ENCODE results near the gene ZNF775.

DNA sequence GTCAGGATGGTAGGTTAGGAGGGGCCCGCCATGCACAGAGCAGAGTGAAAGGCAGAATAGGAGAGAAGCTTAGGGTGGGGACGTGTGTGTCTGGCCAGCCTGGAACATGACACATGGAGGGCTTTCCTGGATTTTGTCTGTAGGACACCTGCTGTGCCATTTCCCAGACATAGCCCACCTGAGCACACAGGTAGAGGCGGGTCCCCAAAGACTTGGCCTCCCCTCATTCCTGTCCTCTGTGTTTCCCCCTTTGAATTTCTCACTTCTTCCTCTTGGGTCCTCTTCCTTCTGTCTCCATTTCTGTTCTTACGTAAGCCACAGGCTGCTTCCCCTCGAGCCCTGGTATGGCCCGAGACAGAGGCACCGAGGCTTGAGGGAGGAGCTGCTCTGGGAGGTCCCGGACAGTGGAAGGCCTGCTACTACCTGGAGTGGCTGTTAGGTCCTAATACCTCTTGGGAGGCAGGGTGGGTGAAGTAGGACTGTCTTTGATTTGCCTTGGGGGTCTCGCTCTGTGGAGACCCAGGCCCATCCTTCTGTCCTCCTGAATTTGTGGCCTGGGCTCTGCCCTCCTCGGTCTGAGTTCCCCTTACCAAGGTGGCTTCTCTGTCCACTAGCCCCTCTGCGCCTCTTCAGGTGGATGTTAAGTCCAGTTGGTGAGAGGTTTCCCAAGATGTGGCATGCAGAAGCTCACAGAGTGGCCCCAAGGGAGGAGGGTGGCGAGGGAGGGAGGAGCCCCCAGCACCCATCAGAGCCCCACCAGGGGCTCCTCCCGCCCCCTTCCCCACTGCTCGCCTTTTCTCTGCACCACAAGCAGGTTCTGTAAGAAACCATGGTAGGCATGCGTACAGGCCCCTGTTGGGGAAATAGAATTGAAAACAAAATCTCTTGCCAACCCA lies 5.5 kb downstream of the ZNF775 start:
- no peak for TF ChIP-seq EZH2 (IDR thresholded peaks at IDR 0.05; ENCODE audit: low read length, unreplicated experiment)
- TF ChIP-seq, protein P1, sequence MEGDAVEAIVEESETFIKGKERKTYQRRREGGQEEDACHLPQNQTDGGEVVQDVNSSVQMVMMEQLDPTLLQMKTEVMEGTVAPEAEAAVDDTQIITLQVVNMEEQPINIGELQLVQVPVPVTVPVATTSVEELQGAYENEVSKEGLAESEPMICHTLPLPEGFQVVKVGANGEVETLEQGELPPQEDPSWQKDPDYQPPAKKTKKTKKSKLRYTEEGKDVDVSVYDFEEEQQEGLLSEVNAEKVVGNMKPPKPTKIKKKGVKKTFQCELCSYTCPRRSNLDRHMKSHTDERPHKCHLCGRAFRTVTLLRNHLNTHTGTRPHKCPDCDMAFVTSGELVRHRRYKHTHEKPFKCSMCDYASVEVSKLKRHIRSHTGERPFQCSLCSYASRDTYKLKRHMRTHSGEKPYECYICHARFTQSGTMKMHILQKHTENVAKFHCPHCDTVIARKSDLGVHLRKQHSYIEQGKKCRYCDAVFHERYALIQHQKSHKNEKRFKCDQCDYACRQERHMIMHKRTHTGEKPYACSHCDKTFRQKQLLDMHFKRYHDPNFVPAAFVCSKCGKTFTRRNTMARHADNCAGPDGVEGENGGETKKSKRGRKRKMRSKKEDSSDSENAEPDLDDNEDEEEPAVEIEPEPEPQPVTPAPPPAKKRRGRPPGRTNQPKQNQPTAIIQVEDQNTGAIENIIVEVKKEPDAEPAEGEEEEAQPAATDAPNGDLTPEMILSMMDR (conservative IDR thresholded peaks at IDR 0.05; ENCODE audit: low read depth, low read length): no peak
